ENCODE data around the gene PRKD1.

DNA sequence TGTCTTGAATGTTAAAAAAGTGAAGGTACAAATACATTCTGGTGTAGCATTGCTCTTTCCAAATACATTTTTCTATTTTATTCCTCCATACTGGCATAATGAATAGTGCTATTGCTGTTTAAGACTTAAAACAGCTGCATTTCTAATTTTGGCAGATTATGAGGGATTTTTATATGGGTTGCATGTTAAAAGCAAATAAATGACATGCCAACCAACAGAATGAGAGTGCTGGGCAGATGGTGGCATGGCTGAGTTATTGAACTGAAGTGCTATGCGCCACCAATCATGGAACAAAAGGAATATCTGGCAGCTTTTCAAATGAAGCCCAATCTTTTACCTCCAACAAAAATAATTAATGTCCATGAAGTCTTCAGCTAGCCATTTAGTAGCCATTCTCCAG lies 215.0 kb downstream of the PRKD1 start:
- TF ChIP-seq POLR2AphosphoS5 (IDR thresholded peaks at IDR 0.05; ENCODE audit: low read depth, low read length) = no peak
- TF ChIP-seq POLR2A (IDR thresholded peaks at IDR 0.05; ENCODE audit: low read depth, low read length) = no peak
- TF ChIP-seq POU2F2 (IDR thresholded peaks at IDR 0.05; ENCODE audit: low read depth, low read length) = no peak
- no peak for TF ChIP-seq PAX5 (IDR thresholded peaks at IDR 0.05; ENCODE audit: insufficient read depth, low read length, severe bottlenecking)
- TF ChIP-seq TAF1 (IDR thresholded peaks at IDR 0.05; ENCODE audit: low read depth, low read length) = no peak
- TF ChIP-seq SPI1 (IDR thresholded peaks at IDR 0.05; ENCODE audit: low read depth, low read length) = no peak
